Heart right ventricle (tissue), 16 donors: ENCODE data around the gene SPATA2. TPM values are rescaled to one million over a fixed set of nuclear protein-coding genes. Genes with fewer than 3 reads are reported as not detected.
A peak's percentile ranks its signal among the peaks of the same experiment; 100 is the strongest.

Experiments used
- ATAC-seq, 8 donors: fragments of 200-7000 bp; cut with Tn5 transposase; one replicate each; pipeline ENCODE4 v1.9.1; 2020; ENCODE audit warnings: mild to moderate bottlenecking in 8 of 8, moderate library complexity in 8 of 8, moderate number of reproducible peaks in 1 of 8
- DNase-seq, 2 donors: peaks; one replicate each; pipeline ENCODE4 v3.0.0-alpha.2; 2020
- H3K27ac ChIP-seq, 10 donors: fragments of 200-600 bp; sonication (generic) in 2 of 10; one replicate each; pipeline versions ENCODE4 v1.5.0 to v1.8.0; 2020 to 2022; ENCODE audit warnings: mild to moderate bottlenecking in 3 of 10
- H3K27me3 ChIP-seq, 7 donors: fragments of 200-600 bp; one replicate each; pipeline ENCODE4 v1.8.0; 2021 to 2022; ENCODE audit warnings: mild to moderate bottlenecking in 2 of 7
- H3K36me3 ChIP-seq, 9 donors: fragments of 200-600 bp; sonication (generic) in 1 of 9; one replicate each; pipeline versions ENCODE4 v1.5.0 to v1.8.0; 2020 to 2022; ENCODE audit warnings: mild to moderate bottlenecking in 2 of 9
- H3K4me1 ChIP-seq, 9 donors: fragments of 200-600 bp; sonication (generic) in 1 of 9; one replicate each; pipeline versions ENCODE4 v1.5.0 to v1.8.0; 2020 to 2022; ENCODE audit warnings: mild to moderate bottlenecking in 4 of 9
- H3K4me3 ChIP-seq, 10 donors: fragments of 200-600 bp; sonication (generic) in 2 of 10; one replicate each; pipeline versions ENCODE4 v1.5.0 to v1.8.0; 2020 to 2022; ENCODE audit warnings: mild to moderate bottlenecking in 7 of 10, moderate library complexity in 2 of 10
- H3K9me3 ChIP-seq, 11 donors: fragments of 200-600 bp in 10 of 11; sonication (generic) in 2 of 11; one replicate each; pipeline versions ENCODE4 v1.5.0 to v1.8.0; 2013 to 2022; ENCODE audit warnings: mild to moderate bottlenecking in 2 of 11, control low read depth in 1 of 11, moderate library complexity in 1 of 11
- WGBS, 2 donors: extraction: QIAGEN DNeasy Blood & Tissue Kit; methylation state at CpG; one replicate each; pipeline ENCODE4 v1.1.7; 2013; ENCODE audit warnings: inconsistent platforms in 1 of 2; 5-methylcytosine and 5-hydroxymethylcytosine counted together
- intact Hi-C, 10 donors: fragments of 100-400 bp; cut with DNase I; formaldehyde crosslinking; loops; one replicate each; pipeline versions ENCODE4 v1.11.1 to v1.14.2; 2022
- polyA plus RNA-seq, 2 donors: library from polyadenylated mRNA; stranded (reverse); fragments of 200-250 nt; gene quantifications; one replicate each; pipeline ENCODE4 v1.2.3, GENCODE V29; 2013
- total RNA-seq, 10 donors: library from RNA; stranded (reverse); fragmentation: NEBNext Ultra II Directional in 3 of 10; extraction: Animal tissue kit (Norgen Biotek cat#: 25700) in 3 of 10; gene quantifications; one replicate each; pipeline versions ENCODE4 v1.2.1 to v1.2.4, GENCODE V29; 2021 to 2023
- TF ChIP-seq, protein P1 (sequence below), 9 donors: fragments of 200-600 bp; sonication (generic) in 2 of 9; IDR thresholded peaks; one replicate each; pipeline versions ENCODE4 v1.5.0 to v1.8.0; 2021 to 2022; ENCODE audit warnings: antibody characterized with exemption in 9 of 9, mild to moderate bottlenecking in 5 of 9, moderate library complexity in 1 of 9
- donor health status: Arrhythmogenic right ventricular cardiomyopathy.
- donor health status: ischemic (EF 13 %, LVEDD 7.1; RV severe dilation, severe dysfunction).
- donor health status: healthy with polysubstance abuse.
- donor health status: DM: no; HTN: yes; CAD: no.
- donor health status: DM: no; HTN: no; CAD: no.
- donor health status: ischemic (EF 25% LVEDD 6.9; RV normal size, moderate dysfunction).
- donor health status: ischemic (EF 25% LVEDD 5.7; RV mildly dilated, moderate dysfunction).
- donor health status: healthy.
- donor health status: DM: yes; HTN: yes; CAD: no.
- donor health status: Ischemic cardiomyopathy.
- donor health status: ischemic (EF 35%, LVEDD 5.7; RV mildly dilated, moderate dysfunction).
- donor health status: nonischemic (EF 11% LVEDD 7.7; RV severe dilation, severe dysfunction).
- donor health status: DM: yes; HTN: yes; CAD: no.
- donor health status: PGD.
- donor health status: ischemic (EF 29% LVEDD 5.4; RV normal size, mild dysfunction).
- donor health status: nonischemic (EF 23%, LVEDD 6.1; RV moderate dilation, normal function).

Gene SPATA2
- total and polyA plus RNA-seq, 12 donors: 4.8 to 11.8 (median 6.6) TPM

DNA sequence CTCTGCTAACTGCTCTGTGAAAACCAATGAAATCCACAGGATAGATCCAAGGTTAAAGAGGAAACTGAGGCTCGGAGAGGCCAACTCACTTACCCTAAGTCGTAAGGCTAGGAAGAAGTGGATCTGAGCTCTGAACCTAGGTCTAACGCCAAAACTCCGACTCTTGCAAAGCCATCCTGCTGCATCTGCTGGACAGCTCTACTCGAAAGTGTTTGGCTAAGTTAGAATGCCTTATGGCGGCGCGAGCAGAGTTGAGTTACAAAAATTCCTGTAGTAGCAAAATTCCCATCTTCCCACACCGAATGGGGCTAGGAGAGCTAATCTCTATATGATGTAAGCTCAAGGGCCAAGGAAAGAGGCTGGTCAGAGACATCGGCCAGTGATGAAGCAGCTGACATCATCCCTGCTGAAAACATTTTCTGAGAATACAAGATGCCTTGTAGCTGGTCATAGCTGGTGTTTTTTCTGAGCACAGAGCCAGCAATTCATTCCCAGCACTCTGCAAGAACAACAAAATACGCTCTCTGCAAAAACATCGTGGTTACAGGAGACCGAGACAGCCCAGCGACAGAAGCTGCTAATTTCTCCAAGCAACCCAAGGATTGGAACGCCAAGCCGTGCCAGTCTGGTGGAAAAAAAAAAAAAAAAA, 1.8 kb downstream of the SPATA2 start:
- no peaks in the 10 kb centered on the region for H3K9me3 ChIP-seq
- TF ChIP-seq, protein P1, sequence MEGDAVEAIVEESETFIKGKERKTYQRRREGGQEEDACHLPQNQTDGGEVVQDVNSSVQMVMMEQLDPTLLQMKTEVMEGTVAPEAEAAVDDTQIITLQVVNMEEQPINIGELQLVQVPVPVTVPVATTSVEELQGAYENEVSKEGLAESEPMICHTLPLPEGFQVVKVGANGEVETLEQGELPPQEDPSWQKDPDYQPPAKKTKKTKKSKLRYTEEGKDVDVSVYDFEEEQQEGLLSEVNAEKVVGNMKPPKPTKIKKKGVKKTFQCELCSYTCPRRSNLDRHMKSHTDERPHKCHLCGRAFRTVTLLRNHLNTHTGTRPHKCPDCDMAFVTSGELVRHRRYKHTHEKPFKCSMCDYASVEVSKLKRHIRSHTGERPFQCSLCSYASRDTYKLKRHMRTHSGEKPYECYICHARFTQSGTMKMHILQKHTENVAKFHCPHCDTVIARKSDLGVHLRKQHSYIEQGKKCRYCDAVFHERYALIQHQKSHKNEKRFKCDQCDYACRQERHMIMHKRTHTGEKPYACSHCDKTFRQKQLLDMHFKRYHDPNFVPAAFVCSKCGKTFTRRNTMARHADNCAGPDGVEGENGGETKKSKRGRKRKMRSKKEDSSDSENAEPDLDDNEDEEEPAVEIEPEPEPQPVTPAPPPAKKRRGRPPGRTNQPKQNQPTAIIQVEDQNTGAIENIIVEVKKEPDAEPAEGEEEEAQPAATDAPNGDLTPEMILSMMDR (IDR thresholded peaks at IDR 0.05): no peak
- peaks cover 12 to 74% (median 68%) of the 10 kb centered on the region in 9 donors for H3K4me1 ChIP-seq
- intact Hi-C loops: loop anchor here in 1 of 10 donors (10.0 kb wide), 1 partner anchor 299 kb away; no protein-coding TSS in a partner anchor
- DNase-seq: no peak
- no peaks in the 10 kb centered on the region for H3K27me3 ChIP-seq
- ATAC-seq: no peak
- H3K36me3 ChIP-seq: peaks cover 0 to 21% (median 2%) of the 10 kb centered on the region in 9 donors
- H3K4me3 ChIP-seq: peak overlapping the region in 4 of 10 donors; percentile 81 to 100 (median 98)
- WGBS, 2 donors: 69 to 73% methylated on average over 16 of the region's 16 CpGs
- H3K27ac ChIP-seq: peak overlapping the region in 2 of 10 donors; percentile 28 to 43

DNA sequence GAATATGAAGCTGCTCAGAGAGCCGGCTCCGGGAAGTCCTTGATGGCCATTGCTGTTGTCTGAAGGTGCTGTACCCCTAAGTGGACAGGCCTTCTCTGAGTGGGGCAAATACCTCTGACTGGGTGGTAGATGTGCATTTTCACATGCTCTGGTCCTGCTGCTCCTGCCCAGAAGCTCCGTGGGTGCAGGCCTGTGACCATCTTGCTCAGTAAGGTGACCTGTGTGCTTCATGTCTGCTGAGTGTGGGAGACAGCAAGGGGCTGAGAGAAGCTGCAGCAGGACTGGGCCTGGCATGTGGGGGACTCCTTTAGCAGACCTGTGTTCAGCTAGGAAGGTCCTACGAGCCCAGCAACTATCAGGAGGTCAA, 5.0 kb downstream of the SPATA2 start:
- no peak overlapping the region for H3K4me3 ChIP-seq
- no peaks in the 10 kb centered on the region for H3K9me3 ChIP-seq
- peaks cover 12 to 92% (median 63%) of the 10 kb centered on the region in 9 donors for H3K4me1 ChIP-seq
- H3K27me3 ChIP-seq: no peaks in the 10 kb centered on the region
- 40 to 56% methylated on average over 4 of the region's 4 CpGs for WGBS, 2 donors
- H3K27ac ChIP-seq: peak overlapping the region; percentile 53 to 86 (median 82)
- ATAC-seq: peak in 3 of 8 donors; percentile 2 to 41 (median 14)
- DNase-seq: no peak
- peaks cover 0 to 53% (median 21%) of the 10 kb centered on the region in 9 donors for H3K36me3 ChIP-seq
- intact Hi-C loops: loop anchor here in 1 of 10 donors (10.0 kb wide), 1 partner anchor 296 kb away; no protein-coding TSS in a partner anchor
- TF ChIP-seq, protein P1 (IDR thresholded peaks at IDR 0.05): no peak

DNA sequence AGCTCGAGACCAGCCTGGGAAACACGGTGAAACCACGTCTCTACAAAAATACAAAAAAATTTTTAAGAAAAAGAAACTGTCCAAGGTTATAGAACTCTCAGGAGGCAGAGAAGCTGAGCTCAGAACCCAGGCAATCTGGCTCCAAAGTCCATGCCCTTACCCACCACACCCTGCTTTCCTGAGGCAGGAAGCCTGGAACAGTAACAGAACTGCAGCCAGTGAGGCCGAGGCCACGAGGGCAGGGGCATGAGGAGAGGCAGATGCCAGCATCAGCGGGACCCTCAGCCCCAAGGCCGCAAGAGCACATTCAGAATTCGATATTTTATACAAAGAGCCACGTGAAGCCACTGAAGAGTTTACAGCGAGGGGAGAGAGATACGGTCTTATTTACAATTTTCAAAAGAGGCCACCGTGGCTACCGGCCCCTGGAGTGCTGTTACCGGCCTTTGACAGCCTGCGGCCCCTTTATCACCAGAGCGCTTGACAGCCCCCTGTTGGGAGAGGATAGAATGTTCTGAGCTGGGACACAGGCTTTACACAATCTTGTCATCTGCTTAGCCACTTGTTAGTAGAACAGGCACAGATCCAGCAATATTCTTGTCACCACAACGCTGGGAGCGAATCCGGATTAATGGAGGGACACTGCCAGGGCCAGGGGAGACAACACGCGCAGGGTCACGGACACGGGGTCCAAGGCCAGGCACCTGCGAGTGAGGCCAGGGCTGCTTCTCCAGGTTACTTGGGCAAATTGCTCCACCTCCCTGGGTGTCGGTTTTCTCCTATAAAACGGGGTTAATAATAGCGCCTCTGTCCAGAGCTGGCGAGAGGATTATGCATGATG, 5.6 kb downstream of the SPATA2 start:
- H3K27me3 ChIP-seq: no peaks in the 10 kb centered on the region
- TF ChIP-seq, protein P1 (IDR thresholded peaks at IDR 0.05): peak; percentile 9 to 63 (median 49)
- ATAC-seq: peak; percentile 47 to 89 (median 73)
- no peaks in the 10 kb centered on the region for H3K9me3 ChIP-seq
- peak overlapping the region in 1 of 10 donors; percentile 1 for H3K4me3 ChIP-seq
- peak overlapping the region; percentile 53 to 86 (median 82) for H3K27ac ChIP-seq
- DNase-seq: peak; percentile 29 to 40
- intact Hi-C loops: loop anchor here in 2 of 10 donors (10.0 kb wide), 1 partner anchor 295 kb away; no protein-coding TSS in a partner anchor
- 40 to 43% methylated on average over 28 of the region's 28 CpGs for WGBS, 2 donors
- peaks cover 12 to 89% (median 62%) of the 10 kb centered on the region in 9 donors for H3K4me1 ChIP-seq
- H3K36me3 ChIP-seq: peaks cover 0 to 59% (median 27%) of the 10 kb centered on the region in 9 donors

DNA sequence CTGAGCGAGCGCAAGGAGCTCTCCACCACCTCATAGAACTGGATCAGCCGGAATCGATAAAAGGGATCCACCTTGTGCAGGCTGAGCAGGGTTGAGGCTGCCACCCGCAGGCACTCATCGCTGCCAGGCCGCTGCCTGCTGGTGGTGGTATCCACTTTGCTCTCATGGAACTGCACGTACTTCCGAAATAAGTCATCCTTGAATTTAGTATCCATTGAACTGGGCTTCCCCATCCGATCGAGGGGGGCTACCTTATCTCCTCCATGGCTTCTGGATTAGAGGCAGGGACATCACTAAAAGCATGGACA, 7.1 kb downstream of the SPATA2 start:
- 93 to 95% methylated on average over 11 of the region's 11 CpGs for WGBS, 2 donors
- TF ChIP-seq, protein P1 (IDR thresholded peaks at IDR 0.05): no peak
- Histone ChIP-seq H3K27ac (peak overlapping the region in 3 of 10 donors; percentile 5 to 85 (median 84)), H3K4me3 (no peak overlapping the region), H3K9me3 (no peaks in the 10 kb centered on the region), H3K27me3 (no peaks in the 10 kb centered on the region), H3K4me1 (peaks cover 8 to 74% (median 47%) of the 10 kb centered on the region in 9 donors), H3K36me3 (peaks cover 0 to 74% (median 37%) of the 10 kb centered on the region in 9 donors)
- no peak for ATAC-seq
- intact Hi-C loops: loop anchor here in 1 of 10 donors (10.0 kb wide), 1 partner anchor 293 kb away; no protein-coding TSS in a partner anchor
- no peak for DNase-seq
